IMR-90 (cell line): ENCODE results near the gene TGFBR1. TPM values are rescaled to one million over a fixed set of nuclear protein-coding genes. Genes with fewer than 3 reads are reported as not detected.

Experiments used
- ATAC-seq: fragments of 200-7000 bp; cut with Tn5 transposase; 2 replicates; pipeline ENCODE4 v1.9.1; 2020; ENCODE audit warnings: low read depth, mild to moderate bottlenecking, moderate library complexity
- BruUV-seq: library from RNA; stranded (reverse); fragments of 400-500 nt; replicated peaks from 2 replicates; lab custom pipeline; 2021; lab: Mats Ljungman, UMichigan
- CTCF ChIA-PET: fragments of 300-600 bp; formaldehyde crosslinking; extraction: SDS; loops from one replicate; lab custom pipeline; 2021; ENCODE audit warnings: antibody characterized with exemption; lab: Yijun Ruan, JAX
- POLR2A ChIA-PET: fragments of 300-600 bp; sonication (Branson Sonifier 250); formaldehyde crosslinking; loops from one replicate; lab custom pipeline; 2022; ENCODE audit warnings: antibody characterized with exemption; ENCODE audit not compliant: unreplicated experiment; lab: Charles Lee
- DNase-seq: peaks from one replicate; pipeline ENCODE4 v3.0.0; 2013
- H2AFZ ChIP-seq: replicated peaks from 2 replicates; pipeline ENCODE3; 2013; ENCODE audit warnings: low read length, mild to moderate bottlenecking; ENCODE audit not compliant: poor library complexity
- H2AK5ac ChIP-seq: 2 replicates; pipeline ENCODE4 v1.6.1; 2013; ENCODE audit warnings: low read depth, low read length, inconsistent platforms
- H2AK9ac ChIP-seq: replicated peaks from 2 replicates; pipeline ENCODE3; 2013; ENCODE audit warnings: mild to moderate bottlenecking, low read depth, low read length, moderate library complexity; ENCODE audit not compliant: poor library complexity
- H2BK120ac ChIP-seq: 2 replicates; pipeline ENCODE4 v1.6.1; 2013; ENCODE audit warnings: low read depth, low read length, inconsistent platforms
- H2BK15ac ChIP-seq: 3 replicates; pipeline ENCODE4 v1.6.1; 2013; ENCODE audit warnings: low read depth, low read length, inconsistent platforms
- H2BK20ac ChIP-seq: 2 replicates; pipeline ENCODE4 v1.6.1; 2013; ENCODE audit warnings: low read depth, mild to moderate bottlenecking, inconsistent platforms, low read length, moderate library complexity
- H2BK5ac ChIP-seq: 2 replicates; pipeline ENCODE4 v1.6.1; 2013; ENCODE audit warnings: mild to moderate bottlenecking, low read depth, low read length, inconsistent platforms; ENCODE audit not compliant: poor library complexity, severe bottlenecking
- H3K14ac ChIP-seq: replicated peaks from 2 replicates; pipeline ENCODE4 v1.6.1; 2013; ENCODE audit warnings: low read depth, low read length, inconsistent platforms
- H3K18ac ChIP-seq: 2 replicates; pipeline ENCODE4 v1.6.1; 2013; ENCODE audit warnings: low read depth, low read length, control low read depth
- H3K23ac ChIP-seq: 2 replicates; pipeline ENCODE4 v1.6.1; 2013; ENCODE audit warnings: low read depth, low read length, inconsistent platforms
- H3K27ac ChIP-seq: 2 replicates; pipeline ENCODE4 v1.5.1; 2013; ENCODE audit warnings: mild to moderate bottlenecking, control low read depth, low read length; ENCODE audit not compliant: insufficient read depth
- H3K27me3 ChIP-seq: 2 replicates; pipeline ENCODE4 v1.6.1; 2013; ENCODE audit warnings: low read length; ENCODE audit not compliant: control insufficient read depth, insufficient read depth
- H3K36me3 ChIP-seq: 2 replicates; pipeline ENCODE4 v1.6.1; 2013; ENCODE audit warnings: low read length, mixed read lengths; ENCODE audit not compliant: control insufficient read depth, insufficient read depth
- H3K4ac ChIP-seq: 2 replicates; pipeline ENCODE4 v1.6.1; 2013; ENCODE audit warnings: low read depth, low read length, inconsistent platforms
- H3K4me1 ChIP-seq: 2 replicates; pipeline ENCODE4 v1.6.1; 2013; ENCODE audit warnings: low read length, mixed read lengths; ENCODE audit not compliant: control insufficient read depth, insufficient read depth
- H3K4me2 ChIP-seq: 2 replicates; pipeline ENCODE4 v1.6.1; 2013; ENCODE audit warnings: low read depth, mild to moderate bottlenecking, control low read depth, low read length, moderate library complexity
- H3K4me3 ChIP-seq: 2 replicates; pipeline ENCODE4 v1.5.1; 2013; ENCODE audit warnings: low read depth, mild to moderate bottlenecking, control low read depth, low read length, moderate library complexity; ENCODE audit not compliant: insufficient read depth
- H3K56ac ChIP-seq: 2 replicates; pipeline ENCODE4 v1.6.1; 2013; ENCODE audit warnings: low read length, inconsistent platforms; ENCODE audit not compliant: insufficient read depth; ENCODE audit errors: extremely low read depth
- H3K79me1 ChIP-seq, 2 experiments: 2 replicates each; pipeline ENCODE4 v1.6.1; 2013; ENCODE audit warnings: low read length in 2 of 2, inconsistent platforms in 1 of 2, low read depth in 1 of 2
- H3K9ac ChIP-seq: 2 replicates; pipeline ENCODE4 v1.6.1; 2013; ENCODE audit warnings: low read depth, low read length, control low read depth
- H3K9me1 ChIP-seq: 2 replicates; pipeline ENCODE4 v1.6.1; 2013; ENCODE audit warnings: low read length, inconsistent platforms; ENCODE audit not compliant: insufficient read depth
- H3K9me3 ChIP-seq: 2 replicates; pipeline ENCODE4 v1.6.1; 2013; ENCODE audit warnings: low read length; ENCODE audit not compliant: control insufficient read depth, insufficient read depth
- H4K20me1 ChIP-seq: 2 replicates; pipeline ENCODE4 v1.6.1; 2013; ENCODE audit warnings: low read length, inconsistent platforms; ENCODE audit not compliant: insufficient read depth
- H4K5ac ChIP-seq: 2 replicates; pipeline ENCODE4 v1.6.1; 2013; ENCODE audit warnings: mild to moderate bottlenecking, low read depth, low read length, control low read depth
- H4K8ac ChIP-seq, 2 experiments: 2 replicates each; pipeline ENCODE4 v1.6.1; 2013; ENCODE audit warnings: low read depth in 2 of 2, low read length in 2 of 2, control low read depth in 1 of 2, inconsistent platforms in 1 of 2
- H4K91ac ChIP-seq: 2 replicates; pipeline ENCODE4 v1.6.1; 2013; ENCODE audit warnings: low read depth, low read length, inconsistent platforms; ENCODE audit not compliant: insufficient read depth
- BHLHE40 ChIP-seq: fragments of 150-350 bp; IDR thresholded peaks from 2 replicates; pipeline ENCODE4 v1.6.1; 2016; ENCODE audit warnings: mild to moderate bottlenecking, low read depth, low read length
- CEBPB ChIP-seq: IDR thresholded peaks from 2 replicates; pipeline ENCODE4 v1.6.1; 2012; ENCODE audit warnings: low read depth, low read length, improper control_type of control experiment
- CHD1 ChIP-seq: IDR thresholded peaks from 2 replicates; pipeline ENCODE4 v1.6.1; 2012; ENCODE audit warnings: low read depth, low read length, improper control_type of control experiment
- CTCF ChIP-seq: conservative IDR thresholded peaks from 2 replicates; pipeline ENCODE4 v1.5.1; 2012; ENCODE audit warnings: mild to moderate bottlenecking, low read depth, low read length, improper control_type of control experiment
- ELK1 ChIP-seq: fragments of 150-350 bp; IDR thresholded peaks from 2 replicates; pipeline ENCODE4 v1.6.1; 2016; ENCODE audit warnings: low read depth, mild to moderate bottlenecking, low read length, moderate library complexity, borderline replicate concordance
- FOS ChIP-seq: fragments of 150-350 bp; IDR thresholded peaks from 2 replicates; pipeline ENCODE4 v1.6.1; 2016; ENCODE audit warnings: low read depth, low read length
- MAFK ChIP-seq: IDR thresholded peaks from 2 replicates; pipeline ENCODE4 v1.6.1; 2012; ENCODE audit warnings: low read depth, low read length, improper control_type of control experiment
- MAZ ChIP-seq: IDR thresholded peaks from 2 replicates; pipeline ENCODE4 v1.6.1; 2012; ENCODE audit warnings: low read depth, mild to moderate bottlenecking, low read length, improper control_type of control experiment, moderate library complexity, borderline replicate concordance
- MXI1 ChIP-seq: IDR thresholded peaks from 2 replicates; pipeline ENCODE4 v1.6.1; 2012; ENCODE audit warnings: low read depth, mild to moderate bottlenecking, low read length, moderate library complexity, borderline replicate concordance
- NFE2L2 ChIP-seq: fragments of 150-350 bp; IDR thresholded peaks from 2 replicates; pipeline ENCODE4 v1.6.1; 2016; ENCODE audit warnings: low read depth, mild to moderate bottlenecking, low read length
- POLR2A ChIP-seq: IDR thresholded peaks from 2 replicates; pipeline ENCODE4 v1.6.1; 2012; ENCODE audit warnings: mild to moderate bottlenecking, low read depth, low read length
- RAD21 ChIP-seq: IDR thresholded peaks from 2 replicates; pipeline ENCODE4 v1.6.1; 2012; ENCODE audit warnings: low read length, improper control_type of control experiment
- RCOR1 ChIP-seq: IDR thresholded peaks from 2 replicates; pipeline ENCODE4 v1.6.1; 2012; ENCODE audit warnings: mild to moderate bottlenecking, low read length, improper control_type of control experiment; ENCODE audit not compliant: insufficient replicate concordance
- RFX5 ChIP-seq: IDR thresholded peaks from 2 replicates; pipeline ENCODE4 v1.8.0; 2012; ENCODE audit warnings: low read depth, mild to moderate bottlenecking, low read length, moderate library complexity
- SMC3 ChIP-seq: fragments of 150-350 bp; IDR thresholded peaks from 2 replicates; pipeline ENCODE4 v1.6.1; 2016; ENCODE audit warnings: low read depth, mild to moderate bottlenecking, antibody characterized with exemption, low read length, moderate library complexity
- USF2 ChIP-seq: fragments of 150-350 bp; IDR thresholded peaks from 2 replicates; pipeline ENCODE4 v1.6.1; 2017; ENCODE audit warnings: mild to moderate bottlenecking, antibody characterized with exemption, low read length, low read depth
- WGBS, 2 experiments: methylation state at CpG; one replicate each; pipeline versions ENCODE4 v1.1.5 to v1.1.7; 2013; ENCODE audit warnings: missing lambda C conversion rate in 2 of 2; ENCODE audit not compliant: insufficient read length in 1 of 2; ENCODE audit errors: extremely low coverage in 2 of 2; 5-methylcytosine and 5-hydroxymethylcytosine counted together
- dilution Hi-C: fragments of 300-500 bp; cut with HindIII; formaldehyde crosslinking; loops from one replicate; pipeline ENCODE4 v1.14.3; 2018; ENCODE audit warnings: low sequenced_read_pairs; ENCODE audit not compliant: unreplicated experiment
- in situ Hi-C: fragments of 300-500 bp; cut with MboI; formaldehyde crosslinking; loops from 3 replicates; pipeline ENCODE4 v1.14.3; 2019; ENCODE audit warnings: low sequenced_read_pairs, inconsistent platforms, mixed read lengths
- intact Hi-C: fragments of 100-400 bp; cut with micrococcal nuclease; formaldehyde crosslinking; loops from 2 replicates; pipeline ENCODE4 v1.10.0; 2022
- polyA plus RNA-seq, 3 experiments: library from polyadenylated mRNA; depleted of rRNA; stranded (reverse); fragments of >200 nt; gene quantifications; 2 replicates each; pipeline ENCODE4 v1.2.3, GENCODE V29; 2012; ENCODE audit warnings: low replicate concordance in 1 of 3
- total RNA-seq: library from RNA; depleted of rRNA; stranded (reverse); fragments of >200 nt; gene quantifications from 2 replicates; pipeline ENCODE4 v1.2.3, GENCODE V29; 2012

TGFBR1 gene
- total and polyA plus RNA-seq, 2 of the 4 experiments (the other 2 are of a cell fraction) = 15.1 to 75.3 TPM

GRCh38 chr9:99079542-99079941 is 25.4 kb upstream of the TGFBR1 start:
- Histone ChIP-seq H3K4me1 (peaks cover 7% of the 10 kb centered on the region), H2BK20ac (no peak overlapping the region), H3K4me2 (no peak overlapping the region), H3K27ac (no peak overlapping the region), H2BK5ac (no peak overlapping the region), H2AK5ac (no peak overlapping the region; the same call in 1 of the 2 replicates), H2BK120ac (no peak overlapping the region), H3K79me1 (no peaks in the 10 kb centered on the region), H3K56ac (no peak overlapping the region), H3K36me3 (no peaks in the 10 kb centered on the region), H4K5ac (no peak overlapping the region), H2AFZ (no peak overlapping the region), H3K27me3 (peaks cover 5% of the 10 kb centered on the region; the same call in 1 of the 2 replicates), H4K20me1 (peaks cover 5% of the 10 kb centered on the region; the same call in 1 of the 2 replicates), H2AK9ac (no peak overlapping the region), H3K9ac (no peak overlapping the region), H4K8ac (no peak overlapping the region), H4K91ac (no peak overlapping the region), H3K4me3 (no peak overlapping the region), H3K23ac (no peak overlapping the region), H2BK15ac (no peak overlapping the region), H3K9me1 (peaks cover 13% of the 10 kb centered on the region), H3K14ac (0 out of 2 replicates have a peak overlapping the region, but pooled peaks have one; percentile 18), H3K9me3 (no peaks in the 10 kb centered on the region), H3K4ac (no peak overlapping the region), H3K18ac (no peak overlapping the region)
- CTCF ChIA-PET = no interaction called here
- no TSS peak for BruUV-seq
- ATAC-seq (no peak), DNase-seq (no peak)
- POLR2A ChIA-PET = no interaction called here
- no CpG with 5 or more reads among the region's 3 CpGs for WGBS, 2 experiments
- intact Hi-C loops = no loop called here
- dilution Hi-C loops = no loop called here
- in situ Hi-C loops = no loop called here
- TF ChIP-seq USF2 = no peak
- no peak for TF ChIP-seq RCOR1
- TF ChIP-seq CTCF = no peak
- no peak for TF ChIP-seq POLR2A
- no peak for TF ChIP-seq MAFK
- TF ChIP-seq CHD1 = no peak
- no peak for TF ChIP-seq CEBPB
- no peak for TF ChIP-seq RAD21
- no peak for TF ChIP-seq RFX5
- no peak for TF ChIP-seq SMC3
- TF ChIP-seq BHLHE40 = no peak
- TF ChIP-seq MAZ = no peak
- no peak for TF ChIP-seq MXI1
- no peak for TF ChIP-seq NFE2L2
- TF ChIP-seq FOS = no peak
- TF ChIP-seq ELK1 = no peak
